Type B pancreatic cell (in vitro differentiated cells): ENCODE results near the gene EEA1. TPM values are rescaled to one million over a fixed set of nuclear protein-coding genes. Genes with fewer than 3 reads are reported as not detected.
"Not testable (repeated sequence)": the region's sequence is repeated elsewhere in the genome, so short reads cannot be mapped to it uniquely, and the experiment has no call there.

Source experiments
- DNase-seq: peaks from one replicate; pipeline ENCODE4 v3.0.0; 2021; ENCODE audit warnings: mixed read lengths; ENCODE audit not compliant: unreplicated experiment; ENCODE audit errors: extremely low spot score
- H3K27ac Mint-ChIP-seq: 2 replicates; pipeline ENCODE4 v1.8.0; 2021; ENCODE audit warnings: mild to moderate bottlenecking, mixed read lengths
- H3K27me3 Mint-ChIP-seq: 2 replicates; pipeline ENCODE4 v1.8.0; 2021; ENCODE audit warnings: mixed read lengths
- H3K36me3 Mint-ChIP-seq: 2 replicates; pipeline ENCODE4 v1.8.0; 2021; ENCODE audit warnings: mixed read lengths
- H3K4me1 Mint-ChIP-seq: one replicate; pipeline ENCODE4 v1.8.0; 2021; ENCODE audit warnings: mixed read lengths; ENCODE audit not compliant: unreplicated experiment
- H3K4me3 Mint-ChIP-seq: 2 replicates; pipeline ENCODE4 v1.8.0; 2021; ENCODE audit warnings: mild to moderate bottlenecking, mixed read lengths
- H3K9me3 Mint-ChIP-seq: 2 replicates; pipeline ENCODE4 v1.8.0; 2021; ENCODE audit warnings: mixed read lengths
- CTCF ChIP-seq: fragments of 200-600 bp; sonication (generic); conservative IDR thresholded peaks from 2 replicates; pipeline ENCODE4 v1.5.0; 2021; ENCODE audit warnings: antibody characterized with exemption, mild to moderate bottlenecking
- total RNA-seq: library from RNA; stranded (reverse); gene quantifications from 2 replicates; pipeline ENCODE4 v1.2.1, GENCODE V29; 2021; ENCODE audit warnings: low replicate concordance

EEA1 gene
- total RNA-seq, 1 donor from 2014 or later: 24.6 TPM

GRCh38 chr12:92971859-92972524 lies 42.9 kb upstream of the EEA1 start:
- H3K27ac Mint-ChIP-seq: no peak overlapping the region
- DNase-seq: no peak
- peaks cover 6% of the 10 kb centered on the region for H3K4me1 Mint-ChIP-seq
- no peak for TF ChIP-seq CTCF
- H3K4me3 Mint-ChIP-seq: no peak overlapping the region
- H3K27me3 Mint-ChIP-seq: no peaks in the 10 kb centered on the region
- no peaks in the 10 kb centered on the region for H3K36me3 Mint-ChIP-seq
- peaks cover 4% of the 10 kb centered on the region for H3K9me3 Mint-ChIP-seq

GRCh38 chr12:92968176-92968813 lies 39.2 kb upstream of the EEA1 start:
- H3K27ac Mint-ChIP-seq: no peak overlapping the region
- H3K27me3 Mint-ChIP-seq: no peaks in the 10 kb centered on the region
- no peaks in the 10 kb centered on the region for H3K36me3 Mint-ChIP-seq
- peaks cover 6% of the 10 kb centered on the region for H3K4me1 Mint-ChIP-seq
- H3K9me3 Mint-ChIP-seq: no peaks in the 10 kb centered on the region
- H3K4me3 Mint-ChIP-seq: no peak overlapping the region
- DNase-seq: no peak
- TF ChIP-seq CTCF: no peak

GRCh38 chr12:92964378-92964777 lies 35.3 kb upstream of the EEA1 start:
- H3K4me3 Mint-ChIP-seq, H3K4me1 Mint-ChIP-seq, H3K36me3 Mint-ChIP-seq, H3K27ac Mint-ChIP-seq, DNase-seq, H3K9me3 Mint-ChIP-seq, H3K27me3 Mint-ChIP-seq: not testable (repeated sequence)

- Mint-ChIP-seq H3K4me1 (peaks cover 5% of the 10 kb centered on the region), H3K36me3 (peaks cover 4% of the 10 kb centered on the region), H3K4me3 (no peak overlapping the region), H3K27ac (no peak overlapping the region), H3K9me3 (peaks cover 9% of the 10 kb centered on the region), H3K27me3 (no peaks in the 10 kb centered on the region)
- DNase-seq: no peak
- TF ChIP-seq CTCF: no peak
Observed at GRCh38 chr12:92961949-92962348, 32.9 kb upstream of the EEA1 start.

- DNase-seq: no peak
- Mint-ChIP-seq H3K4me1 (peaks cover 5% of the 10 kb centered on the region), H3K27ac (no peak overlapping the region), H3K9me3 (peaks cover 11% of the 10 kb centered on the region), H3K27me3 (no peaks in the 10 kb centered on the region), H3K4me3 (no peak overlapping the region), H3K36me3 (peaks cover 4% of the 10 kb centered on the region)
- no peak for TF ChIP-seq CTCF
Observed at GRCh38 chr12:92955997-92956663, 27.0 kb upstream of the EEA1 start.

- DNase-seq: no peak
- Mint-ChIP-seq H3K36me3 (peaks cover 3% of the 10 kb centered on the region), H3K4me3 (no peak overlapping the region), H3K9me3 (peaks cover 9% of the 10 kb centered on the region), H3K27me3 (no peaks in the 10 kb centered on the region), H3K27ac (no peak overlapping the region), H3K4me1 (peaks cover 3% of the 10 kb centered on the region)
- TF ChIP-seq CTCF: no peak
Observed at GRCh38 chr12:92953747-92954146, 24.7 kb upstream of the EEA1 start.
